DMS153 treated with DMSO at 0.1 percent for 48 hours (cell line): Measurements from ENCODE around the gene SHISA8.

Experiments used
- DNase-seq: peaks from one replicate; lab custom pipeline; 2025; ENCODE audit not compliant: unreplicated experiment; lab: John Stamatoyannopoulos, UW

Gene SHISA8

DNA sequence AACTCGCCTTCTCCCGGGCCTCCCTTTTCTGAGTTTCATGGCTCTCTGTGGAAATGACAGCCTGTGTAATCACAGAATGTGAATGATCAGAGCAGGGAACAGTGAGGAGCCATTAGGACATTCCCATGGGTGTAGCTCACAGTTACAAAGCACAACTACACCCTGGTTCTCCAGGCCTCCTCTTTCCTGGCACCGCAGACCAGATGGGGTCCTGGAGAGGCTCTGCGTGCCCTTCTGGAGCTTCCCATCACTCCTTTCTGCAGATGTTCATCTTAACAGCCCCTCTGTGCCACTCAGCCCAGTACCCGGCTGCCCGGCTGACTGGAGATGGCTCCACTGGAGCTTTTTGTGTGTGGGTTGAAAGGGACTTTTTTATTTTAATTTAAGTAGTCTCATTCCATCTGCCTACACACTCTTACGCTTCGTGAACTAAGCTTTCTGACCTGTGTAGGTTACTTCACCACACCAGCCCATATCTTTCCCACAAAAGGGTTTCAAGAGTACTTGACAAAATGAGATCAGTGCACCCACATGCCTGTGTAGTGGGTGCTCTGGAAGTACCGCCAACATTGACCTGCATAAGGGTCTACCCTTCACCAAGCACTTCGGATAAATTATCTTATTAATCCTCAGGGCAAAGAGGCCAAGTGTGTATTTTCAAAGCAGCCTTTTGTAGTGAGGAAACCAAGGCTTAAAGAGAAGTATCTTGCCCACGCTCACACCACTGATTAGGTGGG lies 52.2 kb downstream of the SHISA8 start:
- no peak for DNase-seq

DNA sequence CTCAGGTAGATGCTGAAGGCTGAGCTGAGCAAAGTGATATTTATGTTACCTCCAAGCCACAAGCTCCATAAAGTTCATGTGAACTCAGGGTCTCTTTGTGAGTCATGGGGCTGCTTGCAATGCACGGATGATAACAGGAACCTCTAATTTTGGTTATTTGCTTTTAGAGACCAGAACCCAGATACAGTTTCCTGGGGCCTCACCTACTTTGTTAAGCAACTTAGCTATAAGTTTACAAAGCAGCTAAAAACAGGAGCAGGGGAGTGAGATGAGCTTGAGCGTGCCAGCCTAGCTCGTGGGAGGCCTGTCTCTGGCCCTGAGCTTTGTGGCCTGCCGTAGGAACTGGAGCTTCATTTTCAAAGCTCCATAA lies 52.7 kb downstream of the SHISA8 start:
- DNase-seq: no peak
